Measurements from ENCODE around the gene AGPAT4. TPM values are rescaled to one million over a fixed set of nuclear protein-coding genes. Genes with fewer than 3 reads are reported as not detected.

The AGPAT4 gene
- total RNA-seq, 1 experiment from 2014 or later: 0.07 TPM

DNA sequence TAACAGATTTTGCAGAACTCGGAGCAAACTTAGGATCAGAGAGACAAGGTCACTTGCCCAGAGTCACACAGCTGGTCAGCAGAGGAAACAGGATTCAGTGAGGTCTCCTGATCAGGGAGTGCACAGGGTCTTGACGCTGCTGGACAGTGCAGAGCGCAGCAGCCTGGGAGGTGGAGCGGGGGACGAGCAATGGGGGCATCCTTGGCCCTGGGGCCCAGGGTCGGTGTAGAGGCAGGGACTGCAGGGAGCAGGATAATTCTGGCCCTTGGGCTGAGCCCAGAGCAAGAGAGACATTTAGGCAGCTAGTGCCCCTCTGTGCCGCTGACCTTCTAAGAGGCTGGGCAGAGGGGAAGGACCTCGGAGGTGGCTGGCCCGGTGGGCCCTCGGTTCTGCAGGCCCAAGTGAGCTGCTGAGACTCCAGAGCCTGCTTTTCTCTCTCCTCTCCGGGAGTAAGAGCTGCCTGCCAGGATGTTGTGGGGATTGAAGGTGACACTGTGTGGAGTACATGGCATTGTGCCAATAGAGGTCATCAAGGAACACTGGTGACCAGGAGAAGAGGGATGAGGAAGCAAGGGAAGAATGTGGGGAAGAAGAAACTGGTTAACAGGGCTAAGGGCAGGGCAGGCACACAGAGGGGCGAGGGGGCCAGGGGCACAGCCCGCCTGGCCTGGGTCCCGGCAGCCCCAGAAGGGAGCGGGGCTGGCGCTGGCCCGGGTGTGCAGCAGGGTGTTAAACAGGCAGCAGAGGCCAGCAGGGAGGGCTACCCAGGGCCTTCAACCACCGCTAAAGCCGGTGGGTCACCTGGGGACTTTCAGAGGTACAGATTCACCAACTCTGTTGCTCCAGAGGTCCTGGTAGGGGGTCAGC is 122.0 kb downstream of the AGPAT4 start:
- Histone ChIP-seq H3K79me2 (ENCODE audit: low read depth) (no peaks in the 10 kb centered on the region), H3K4me3 (no peak overlapping the region), H3K27me3 (ENCODE audit: insufficient read depth, low read depth) (peaks cover 87% of the 10 kb centered on the region), H3K9me2 (ENCODE audit: insufficient read depth) (no peaks in the 10 kb centered on the region), H2AFZ (no peak overlapping the region), H3K27ac (no peak overlapping the region), H3K9me3 (ENCODE audit: insufficient read depth, low read depth) (no peaks in the 10 kb centered on the region), H4K20me1 (ENCODE audit: insufficient read depth) (no peaks in the 10 kb centered on the region), H3K36me3 (ENCODE audit: low read depth) (no peaks in the 10 kb centered on the region), H3K4me2 (no peak overlapping the region), H3K4me1 (replicated peaks; ENCODE audit: insufficient read depth) (no peaks in the 10 kb centered on the region), H3F3A (ENCODE audit: insufficient read depth, low read depth) (no peaks in the 10 kb centered on the region)
- TF ChIP-seq EZH2 (IDR thresholded peaks at IDR 0.05; ENCODE audit: low read depth): no peak
- ChIA-PET CTCF (no interaction called here), POLR2A (ENCODE audit: unreplicated experiment) (no interaction called here)
- intact Hi-C loops (cut with micrococcal nuclease; ENCODE audit: unreplicated experiment): no loop called here
- no peak for DNase-seq
- no TSS peak for BruUV-seq (replicated peaks)

DNA sequence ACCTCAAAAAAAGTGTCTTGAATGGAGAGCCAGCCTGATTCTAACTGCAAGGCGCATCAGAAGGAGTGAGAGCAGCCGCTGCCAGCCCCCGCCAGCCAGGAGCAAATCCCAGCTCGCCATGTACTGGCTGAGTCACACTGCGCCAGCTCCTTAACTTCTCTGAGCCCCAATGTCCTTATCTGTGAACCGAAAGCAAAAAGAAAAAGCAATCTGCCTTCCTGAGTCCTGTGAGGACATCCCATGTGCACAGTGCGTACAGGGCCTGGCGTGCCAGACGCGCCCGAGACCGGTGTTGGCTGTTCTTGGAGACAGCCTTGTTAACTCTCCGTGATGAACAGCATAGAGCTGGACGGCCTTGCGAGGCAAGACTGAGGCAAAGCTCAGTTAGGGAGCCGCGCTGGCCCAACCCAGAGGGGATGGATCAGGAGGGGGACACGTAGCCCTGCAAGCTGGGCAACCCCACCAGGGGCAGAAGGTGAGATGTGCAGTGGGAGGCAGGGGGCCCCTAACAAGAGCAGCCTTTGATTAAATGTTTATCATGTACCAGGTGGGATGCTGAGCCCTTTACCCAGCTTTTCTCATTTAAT is 122.7 kb downstream of the AGPAT4 start:
- H3K27ac ChIP-seq: no peak overlapping the region
- no peaks in the 10 kb centered on the region for H3K9me3 ChIP-seq (ENCODE audit: insufficient read depth, low read depth)
- no peaks in the 10 kb centered on the region for H3K79me2 ChIP-seq (ENCODE audit: low read depth)
- H3K4me2 ChIP-seq: no peak overlapping the region
- H3K9me2 ChIP-seq (ENCODE audit: insufficient read depth): no peaks in the 10 kb centered on the region
- TF ChIP-seq, protein P1, sequence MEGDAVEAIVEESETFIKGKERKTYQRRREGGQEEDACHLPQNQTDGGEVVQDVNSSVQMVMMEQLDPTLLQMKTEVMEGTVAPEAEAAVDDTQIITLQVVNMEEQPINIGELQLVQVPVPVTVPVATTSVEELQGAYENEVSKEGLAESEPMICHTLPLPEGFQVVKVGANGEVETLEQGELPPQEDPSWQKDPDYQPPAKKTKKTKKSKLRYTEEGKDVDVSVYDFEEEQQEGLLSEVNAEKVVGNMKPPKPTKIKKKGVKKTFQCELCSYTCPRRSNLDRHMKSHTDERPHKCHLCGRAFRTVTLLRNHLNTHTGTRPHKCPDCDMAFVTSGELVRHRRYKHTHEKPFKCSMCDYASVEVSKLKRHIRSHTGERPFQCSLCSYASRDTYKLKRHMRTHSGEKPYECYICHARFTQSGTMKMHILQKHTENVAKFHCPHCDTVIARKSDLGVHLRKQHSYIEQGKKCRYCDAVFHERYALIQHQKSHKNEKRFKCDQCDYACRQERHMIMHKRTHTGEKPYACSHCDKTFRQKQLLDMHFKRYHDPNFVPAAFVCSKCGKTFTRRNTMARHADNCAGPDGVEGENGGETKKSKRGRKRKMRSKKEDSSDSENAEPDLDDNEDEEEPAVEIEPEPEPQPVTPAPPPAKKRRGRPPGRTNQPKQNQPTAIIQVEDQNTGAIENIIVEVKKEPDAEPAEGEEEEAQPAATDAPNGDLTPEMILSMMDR (conservative IDR thresholded peaks at IDR 0.05): no peak
- no peak for TF ChIP-seq EZH2 (IDR thresholded peaks at IDR 0.05; ENCODE audit: low read depth)
- no peak overlapping the region for H3K4me3 ChIP-seq
- no peaks in the 10 kb centered on the region for H3K4me1 ChIP-seq (replicated peaks; ENCODE audit: insufficient read depth)
- intact Hi-C loops (cut with micrococcal nuclease; ENCODE audit: unreplicated experiment): no loop called here
- H3K27me3 ChIP-seq (ENCODE audit: insufficient read depth, low read depth): peaks cover 91% of the 10 kb centered on the region
- POLR2A ChIA-PET (ENCODE audit: unreplicated experiment): no interaction called here
- H3K36me3 ChIP-seq (ENCODE audit: low read depth): no peaks in the 10 kb centered on the region
- DNase-seq: no peak
- no TSS peak for BruUV-seq (replicated peaks)
- no peaks in the 10 kb centered on the region for H4K20me1 ChIP-seq (ENCODE audit: insufficient read depth)
- no peak overlapping the region for H2AFZ ChIP-seq
- CTCF ChIA-PET: no interaction called here
- H3F3A ChIP-seq (ENCODE audit: insufficient read depth, low read depth): no peaks in the 10 kb centered on the region

DNA sequence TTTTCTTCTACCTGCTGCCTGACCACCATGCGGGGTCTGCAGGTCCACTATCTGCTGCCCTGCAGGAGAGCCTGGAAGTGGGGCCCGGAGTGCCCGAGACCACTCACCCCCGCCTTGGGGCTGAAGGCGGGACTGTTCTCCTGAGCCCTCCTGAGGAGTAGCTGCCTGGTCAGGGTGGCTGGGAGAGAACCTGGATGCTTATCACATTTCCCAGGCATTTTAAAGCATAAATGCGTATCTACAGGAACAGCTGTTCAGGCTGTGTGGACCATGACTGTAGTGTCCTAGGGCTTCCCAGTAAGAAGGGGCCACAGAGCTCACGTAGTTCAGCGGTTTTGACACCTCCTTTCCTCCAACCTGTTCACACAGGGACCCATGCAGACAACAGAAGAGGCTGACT is 123.3 kb downstream of the AGPAT4 start:
- peaks cover 91% of the 10 kb centered on the region for H3K27me3 ChIP-seq (ENCODE audit: insufficient read depth, low read depth)
- CTCF ChIA-PET: no interaction called here
- intact Hi-C loops (cut with micrococcal nuclease; ENCODE audit: unreplicated experiment): no loop called here

More for the DNA sequence above, 123.3 kb downstream of the AGPAT4 start:
- H3K79me2 ChIP-seq (ENCODE audit: low read depth): no peaks in the 10 kb centered on the region
- POLR2A ChIA-PET (ENCODE audit: unreplicated experiment): no interaction called here
- no peak overlapping the region for H2AFZ ChIP-seq
- no peaks in the 10 kb centered on the region for H4K20me1 ChIP-seq (ENCODE audit: insufficient read depth)
- TF ChIP-seq, protein P1 (conservative IDR thresholded peaks at IDR 0.05): no peak
- no peak for TF ChIP-seq EZH2 (IDR thresholded peaks at IDR 0.05; ENCODE audit: low read depth)
- H3K4me2 ChIP-seq: no peak overlapping the region
- no peak overlapping the region for H3K4me3 ChIP-seq
- no peak for DNase-seq
- H3K9me2 ChIP-seq (ENCODE audit: insufficient read depth): no peaks in the 10 kb centered on the region
- H3K9me3 ChIP-seq (ENCODE audit: insufficient read depth, low read depth): no peaks in the 10 kb centered on the region
- no peaks in the 10 kb centered on the region for H3F3A ChIP-seq (ENCODE audit: insufficient read depth, low read depth)
- no peaks in the 10 kb centered on the region for H3K4me1 ChIP-seq (replicated peaks; ENCODE audit: insufficient read depth)
- no TSS peak for BruUV-seq (replicated peaks)
- H3K27ac ChIP-seq: no peak overlapping the region
- H3K36me3 ChIP-seq (ENCODE audit: low read depth): no peaks in the 10 kb centered on the region
